GM18951 (cell line): ENCODE results near the gene EID2.

Source experiments
- POLR2A ChIP-seq: IDR thresholded peaks from 4 replicates; pipeline ENCODE4 v1.6.1; 2011; ENCODE audit warnings: mild to moderate bottlenecking; ENCODE audit not compliant: insufficient read length, insufficient read depth; ENCODE audit errors: extremely low read depth
- in situ Hi-C: fragments of 300-500 bp; cut with MboI; formaldehyde crosslinking; loops from one replicate; pipeline ENCODE4 v1.12.0; 2022; ENCODE audit warnings: low sequenced_read_pairs, mixed read lengths, inconsistent platforms; ENCODE audit not compliant: unreplicated experiment

The EID2 gene

DNA sequence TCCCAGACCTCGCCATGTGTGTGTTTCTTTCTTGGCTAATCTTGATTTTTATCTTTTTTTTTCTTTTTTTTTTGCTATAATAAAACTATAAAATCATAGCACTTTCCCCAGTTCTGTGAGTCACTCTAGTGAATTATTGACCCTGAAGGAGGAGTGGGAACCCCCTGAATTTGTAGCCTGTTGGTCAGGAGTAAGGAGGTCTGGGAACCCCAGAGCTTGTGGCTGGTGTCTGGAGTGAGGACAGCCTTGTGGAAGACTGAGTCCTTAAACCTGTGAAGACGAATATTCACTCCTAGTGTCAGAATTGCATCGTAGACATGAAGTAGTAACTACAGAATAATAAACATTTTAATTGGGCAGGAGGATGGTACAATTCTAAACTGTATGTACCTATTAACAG, 14.8 kb downstream of the EID2 start:
- TF ChIP-seq POLR2A = no peak
- in situ Hi-C loops = no loop called here

DNA sequence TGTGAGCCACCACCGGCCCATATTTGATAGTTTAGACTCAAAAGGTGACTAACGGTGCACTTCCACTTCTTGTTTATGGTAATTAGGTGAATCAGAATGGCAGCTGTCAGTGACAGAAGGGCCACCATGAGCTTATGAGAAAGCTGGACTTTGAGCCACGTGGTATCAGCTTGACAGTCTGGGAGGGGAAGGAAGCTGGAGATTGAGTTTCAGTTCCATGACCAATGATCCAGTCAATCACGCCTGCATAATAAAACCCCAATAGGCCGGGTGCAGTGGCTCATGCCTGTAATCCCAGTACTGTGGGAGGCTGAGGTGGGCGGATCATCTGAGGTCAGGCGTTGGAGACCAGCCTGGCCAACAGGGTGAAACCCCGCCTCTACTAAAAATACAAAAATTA, 15.5 kb downstream of the EID2 start:
- in situ Hi-C loops = no loop called here
- TF ChIP-seq POLR2A = no peak

DNA sequence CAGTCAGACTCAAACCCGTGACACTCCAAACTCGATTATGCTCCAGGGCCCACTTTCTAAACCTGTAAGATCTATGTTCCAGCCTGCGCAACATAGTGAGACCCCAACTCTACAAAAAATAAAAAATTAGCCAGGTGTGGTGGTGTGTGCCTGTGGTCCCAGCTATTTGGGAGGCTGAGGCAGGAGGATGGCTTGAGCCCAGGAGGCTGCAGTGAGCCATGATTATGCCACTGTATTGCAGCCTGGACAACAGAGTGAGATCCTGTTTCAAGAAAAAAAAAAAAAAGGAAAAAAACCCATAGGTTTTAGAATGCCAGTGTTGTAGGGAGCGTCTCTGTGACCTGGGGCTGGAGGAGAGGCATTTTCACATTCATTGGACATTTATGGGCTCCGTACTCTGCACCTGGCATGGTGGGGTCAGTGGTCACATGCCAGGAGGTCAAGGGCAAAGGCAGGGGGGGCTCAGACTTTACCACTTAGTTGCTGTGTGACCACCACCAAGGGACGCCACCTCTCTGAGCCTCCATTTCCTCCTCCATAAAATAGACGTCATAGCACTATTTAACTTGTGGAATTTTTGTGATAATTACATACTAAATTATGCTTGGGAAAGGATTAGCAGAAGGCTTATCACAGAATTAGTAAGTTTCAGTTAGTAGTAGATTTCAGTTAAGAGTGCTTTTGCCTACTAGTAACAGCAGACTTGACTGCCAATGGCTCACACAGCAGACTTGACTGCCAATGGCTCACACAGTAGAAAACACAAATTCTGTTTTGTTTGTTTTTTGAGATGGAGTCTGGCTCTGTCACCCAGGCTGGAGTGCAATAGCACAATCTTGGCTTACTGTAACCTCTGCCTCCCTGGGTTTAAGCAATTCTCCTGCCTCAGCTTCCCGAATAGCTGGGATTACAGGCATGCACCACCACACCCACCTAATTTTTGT, 19.1 kb downstream of the EID2 start:
- in situ Hi-C loops = no loop called here
- no peak for TF ChIP-seq POLR2A

DNA sequence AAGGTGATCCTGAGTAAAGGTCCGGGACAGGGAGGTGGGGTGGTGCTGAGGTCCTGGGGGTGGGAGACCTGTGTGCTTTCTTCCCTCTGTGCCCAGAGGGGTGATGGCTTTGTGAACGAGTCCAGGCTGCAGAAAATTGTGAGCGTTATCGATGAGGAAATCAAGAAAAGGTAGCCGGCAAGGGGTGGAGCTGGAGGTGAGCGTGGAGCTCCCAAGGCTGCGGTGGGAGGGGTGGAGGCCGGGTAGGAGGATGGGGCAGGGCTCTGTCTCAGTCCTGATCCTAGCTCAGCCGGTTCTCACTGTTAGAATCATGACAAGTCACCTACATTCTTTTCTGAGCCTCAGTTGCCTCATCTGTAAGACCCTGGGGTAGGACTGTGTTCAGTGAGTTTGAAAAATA, 21.0 kb downstream of the EID2 start:
- no peak for TF ChIP-seq POLR2A
- in situ Hi-C loops = no loop called here

DNA sequence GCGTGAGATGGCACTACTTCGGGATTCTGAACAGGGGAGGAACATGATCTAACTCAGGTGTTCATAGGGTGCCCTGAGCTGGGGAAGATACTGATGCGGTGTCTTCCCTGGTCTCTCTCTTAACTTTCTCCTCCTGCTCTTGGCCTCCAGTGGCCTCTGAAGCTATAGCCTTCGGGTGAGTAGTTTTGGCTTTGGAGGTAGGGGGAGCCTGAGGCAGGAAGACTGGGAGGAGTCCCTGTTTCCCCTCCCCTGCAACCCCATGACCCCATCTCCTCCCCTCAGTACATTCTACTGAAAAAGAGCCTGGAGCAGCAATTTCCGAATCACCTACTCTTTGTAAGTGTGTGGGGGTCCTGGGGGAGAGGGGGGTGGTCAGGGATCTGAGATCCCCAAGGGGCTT, 21.5 kb downstream of the EID2 start:
- in situ Hi-C loops = no loop called here

DNA sequence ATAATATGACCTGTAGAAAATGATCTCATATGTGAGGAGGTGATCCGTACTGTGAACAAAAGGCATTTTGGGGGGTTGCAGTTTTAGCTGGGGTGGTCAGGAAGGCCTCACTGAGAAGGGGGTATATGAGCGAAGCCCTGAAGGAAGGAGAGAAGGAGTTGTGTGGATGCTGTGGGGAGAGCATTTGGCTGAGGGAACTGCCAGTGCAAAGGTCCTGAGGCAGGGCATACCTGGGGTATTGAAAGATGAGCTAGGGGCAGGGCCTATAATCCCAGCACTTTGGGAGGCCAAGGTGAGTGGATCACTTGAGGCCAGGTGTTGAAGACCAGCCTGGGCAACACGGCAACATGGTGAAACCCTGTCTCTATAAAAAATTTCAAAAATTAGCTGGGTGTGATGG, 22.5 kb downstream of the EID2 start:
- in situ Hi-C loops = no loop called here
- TF ChIP-seq POLR2A = no peak

More for the DNA sequence above, 21.5 kb downstream of the EID2 start:
- no peak for TF ChIP-seq POLR2A

DNA sequence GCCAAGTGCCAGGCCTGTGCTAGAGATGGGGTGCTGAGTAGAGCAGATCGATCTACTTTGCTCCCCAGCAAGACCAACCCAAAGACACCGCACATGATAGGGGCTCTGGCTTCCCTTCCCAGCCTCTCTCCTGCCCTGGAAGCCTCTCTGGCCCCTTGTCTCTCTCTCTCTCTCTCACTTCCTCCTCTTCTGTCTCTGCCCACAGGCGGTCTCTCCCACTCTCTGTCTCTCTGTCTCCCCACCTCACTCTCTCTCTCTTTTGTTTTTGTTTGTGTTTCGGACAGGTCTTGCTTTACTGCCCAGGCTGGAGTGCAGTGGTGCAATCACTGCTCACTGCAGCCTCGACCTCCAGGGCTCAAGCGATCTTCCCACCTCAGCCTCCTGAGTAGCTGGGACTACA, 23.7 kb downstream of the EID2 start:
- in situ Hi-C loops = no loop called here
- no peak for TF ChIP-seq POLR2A

DNA sequence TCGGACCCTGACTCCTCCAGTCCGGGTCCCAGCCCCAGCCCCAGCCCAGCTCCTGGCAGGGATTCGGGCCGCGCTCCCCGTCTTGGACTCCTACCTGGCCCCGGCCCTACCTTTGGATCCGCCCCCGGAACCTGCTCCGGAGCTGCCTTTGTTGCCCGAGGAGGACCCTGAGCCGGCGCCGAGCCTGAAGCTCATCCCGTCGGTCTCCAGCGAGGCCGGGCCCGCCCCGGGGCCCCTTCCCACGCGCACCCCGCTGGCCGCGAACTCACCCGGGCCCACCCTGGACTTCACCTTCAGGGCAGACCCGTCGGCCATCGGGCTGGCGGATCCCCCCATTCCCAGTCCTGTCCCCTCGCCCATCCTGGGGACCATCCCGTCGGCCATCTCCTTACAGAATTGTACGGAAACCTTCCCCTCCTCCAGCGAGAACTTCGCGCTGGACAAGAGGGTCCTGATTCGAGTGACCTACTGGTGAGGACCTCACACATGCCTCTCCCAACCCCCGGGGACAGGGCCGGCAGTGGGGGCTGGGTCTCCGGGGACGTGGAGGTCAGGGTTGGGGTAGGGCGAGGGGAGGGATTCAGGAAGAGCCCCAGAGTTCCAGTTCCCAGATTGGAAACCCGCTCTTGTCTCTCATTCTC, 24.3 kb downstream of the EID2 start:
- no peak for TF ChIP-seq POLR2A
- in situ Hi-C loops = no loop called here

DNA sequence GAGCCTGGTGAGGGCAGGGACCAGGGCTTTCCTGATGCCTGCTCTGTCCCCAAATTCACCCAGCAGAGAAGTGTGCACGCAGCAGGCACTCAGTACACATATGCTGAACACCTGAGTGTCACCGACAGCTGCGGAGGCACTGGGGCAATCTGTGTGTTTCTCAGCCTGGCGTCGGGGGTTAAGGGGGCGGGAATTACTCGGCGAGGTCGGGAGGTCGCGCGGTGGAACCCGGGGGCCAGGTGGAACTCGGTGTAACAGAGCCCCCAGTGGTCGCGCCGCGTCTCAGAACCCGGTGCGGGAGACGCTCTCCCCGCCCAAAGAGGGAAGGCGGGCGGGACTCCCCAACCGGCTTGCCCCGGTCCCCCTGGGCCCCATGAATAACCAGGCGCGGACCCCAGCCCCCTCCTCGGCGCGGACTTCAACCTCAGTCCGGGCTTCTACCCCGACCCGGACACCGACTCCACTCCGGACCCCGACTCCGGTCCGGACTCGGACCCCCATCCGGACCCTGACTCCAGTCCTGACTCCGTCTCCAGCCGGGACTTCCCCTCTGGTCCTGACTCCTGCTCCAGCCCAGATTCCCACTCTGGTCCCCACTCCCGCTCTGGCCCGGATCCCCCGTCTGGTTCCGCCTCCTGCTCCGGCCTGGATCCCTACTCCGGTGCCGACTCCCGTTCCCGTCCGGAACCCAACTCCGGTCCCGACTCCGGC, 25.0 kb downstream of the EID2 start, which contains the start of gene SELENOV:
Gene SELENOV (plus strand): TSS at position 300 of the 711 bp plus-strand sequence. CDS start 74 bp downstream, at position 374.
- in situ Hi-C loops = no loop called here
- no peak for TF ChIP-seq POLR2A

DNA sequence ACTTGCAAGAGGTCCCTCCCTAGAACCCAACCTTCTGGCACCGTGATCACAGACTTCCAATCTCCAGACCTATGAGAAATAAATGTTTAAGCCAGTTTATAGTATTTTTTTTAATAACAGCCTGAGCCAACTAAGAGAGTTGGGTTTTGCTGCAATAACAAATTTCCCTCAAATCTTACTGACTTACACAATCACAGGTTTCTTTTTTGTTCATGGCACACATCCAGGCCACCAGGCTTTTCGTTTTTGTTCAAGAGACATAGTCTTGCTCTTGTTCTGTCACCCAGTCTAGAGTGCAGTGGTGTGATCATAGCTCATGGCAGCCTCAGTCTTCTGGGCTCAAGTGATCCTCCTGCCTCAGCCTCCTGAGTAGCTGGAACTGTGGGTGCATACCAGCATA, 27.0 kb downstream of the EID2 start:
- in situ Hi-C loops = no loop called here
- TF ChIP-seq POLR2A = no peak

DNA sequence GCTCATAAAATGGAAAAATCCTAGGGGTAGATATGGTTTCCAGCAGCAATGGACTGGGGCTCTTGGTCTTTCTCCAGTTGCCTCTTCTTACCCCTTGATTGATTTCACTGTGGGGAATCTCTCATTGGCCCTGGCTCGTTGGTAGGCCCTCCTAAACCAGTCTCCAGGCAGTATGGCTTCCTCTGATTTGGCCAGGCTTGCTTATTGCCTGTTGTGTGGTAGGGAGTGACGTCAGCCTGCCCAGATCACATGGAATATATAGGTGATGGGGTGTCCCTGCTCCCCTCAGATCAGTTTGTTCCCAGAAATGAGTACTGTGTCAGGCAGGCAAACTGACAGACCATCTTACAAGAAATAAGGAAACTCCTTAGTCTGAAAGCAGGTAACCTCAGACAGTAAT, 30.7 kb downstream of the EID2 start:
- no peak for TF ChIP-seq POLR2A
- in situ Hi-C loops = no loop called here

DNA sequence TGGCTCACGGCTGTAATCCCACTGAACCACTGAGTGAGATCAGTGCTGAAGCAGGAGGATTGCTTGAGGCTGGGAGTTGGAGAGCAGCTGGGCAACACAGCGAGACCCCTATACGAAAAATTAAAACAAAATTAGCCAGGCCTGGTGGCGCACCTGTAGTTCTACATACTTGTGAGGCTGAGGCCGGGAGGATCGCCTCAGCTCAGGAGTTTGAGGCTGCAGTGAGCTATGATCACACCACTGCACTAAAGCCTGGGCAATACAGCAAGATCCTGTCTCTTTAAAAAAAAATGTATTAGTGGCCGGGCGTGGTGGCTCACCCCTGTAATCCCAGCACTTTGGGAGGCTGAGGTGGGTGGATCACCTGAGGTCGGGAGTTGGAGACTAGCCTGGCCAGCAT, 31.3 kb downstream of the EID2 start:
- no peak for TF ChIP-seq POLR2A
- in situ Hi-C loops = no loop called here

DNA sequence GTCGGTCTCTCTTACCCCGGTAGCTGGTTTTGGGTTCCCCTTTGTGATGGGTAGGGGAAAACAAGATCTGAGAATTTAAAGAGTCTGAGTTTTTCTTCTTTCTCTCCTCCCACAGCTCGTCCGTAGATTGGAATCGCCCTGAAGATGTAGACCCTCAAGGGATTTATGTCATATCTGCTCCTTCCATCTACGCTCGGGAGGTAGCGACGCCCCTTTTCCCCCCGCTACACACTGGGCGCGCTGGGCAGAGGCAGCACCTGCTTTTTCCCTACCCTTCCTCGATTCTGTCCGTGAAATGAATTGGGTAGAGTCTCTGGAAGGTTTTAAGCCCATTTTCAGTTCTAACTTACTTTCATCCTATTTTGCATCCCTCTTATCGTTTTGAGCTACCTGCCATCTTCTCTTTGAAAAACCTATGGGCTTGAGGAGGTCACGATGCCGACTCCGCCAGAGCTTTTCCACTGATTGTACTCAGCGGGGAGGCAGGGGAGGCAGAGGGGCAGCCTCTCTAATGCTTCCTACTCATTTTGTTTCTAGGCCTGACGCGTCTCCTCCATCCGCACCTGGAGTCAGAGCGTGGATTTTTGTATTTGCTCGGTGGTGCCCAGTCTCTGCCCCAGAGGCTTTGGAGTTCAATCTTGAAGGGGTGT, 32.1 kb downstream of the EID2 start:
- no peak for TF ChIP-seq POLR2A
- in situ Hi-C loops = no loop called here
